Cardiac atrium fibroblast (primary cell): ENCODE data around the gene TP53TG3D. TPM values are rescaled to one million over a fixed set of nuclear protein-coding genes. Genes with fewer than 3 reads are reported as not detected.

Source experiments
- total RNA-seq: library from RNA; depleted of rRNA; stranded (reverse); fragments of >200 nt; gene quantifications from 2 replicates; pipeline ENCODE4 v1.2.3, GENCODE V29; 2015

The TP53TG3D gene, protein sequence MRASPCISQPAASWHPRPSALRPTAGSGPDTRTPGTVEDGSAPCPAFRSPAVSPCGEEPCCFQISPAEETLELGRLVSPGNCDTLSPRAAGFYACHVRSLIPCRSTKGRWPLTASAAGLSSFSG
- 2.2 TPM in 1 of 2 replicates, not detected in the other for total RNA-seq

DNA sequence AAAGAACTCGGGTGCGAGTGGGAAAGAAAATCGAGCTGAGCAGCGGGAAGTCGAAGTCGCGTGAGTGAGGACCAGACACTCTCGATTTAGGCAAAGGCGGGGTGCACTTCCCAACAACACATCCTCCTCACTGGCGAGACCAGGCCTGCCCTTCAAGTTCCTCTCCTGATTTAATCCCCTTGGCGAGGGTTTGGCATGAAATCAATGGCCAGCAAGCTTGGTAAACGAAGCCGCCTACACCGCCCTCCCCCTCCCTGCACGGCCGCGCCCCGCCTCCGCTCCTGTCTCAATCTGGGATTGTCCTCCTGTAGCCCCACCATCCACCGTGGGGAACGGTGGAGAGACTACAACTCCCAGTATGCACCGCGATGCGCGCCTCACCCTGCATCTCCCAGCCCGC, at the start of gene TP53TG3D:
TSS of gene TP53TG3D (plus strand) at position 301 of the 400 bp plus-strand sequence. CDS start at position 369, 68 bp downstream.

